GM12864 (cell line): ENCODE measurements around the gene NDUFS1.

Experiments used
- DNase-seq: peaks from one replicate; pipeline ENCODE4 v3.0.0-alpha.2; 2011; ENCODE audit warnings: low read depth
- H3K4me3 ChIP-seq: 2 replicates; pipeline ENCODE4 v1.5.1; 2011; ENCODE audit warnings: mild to moderate bottlenecking, low read depth, low read length, control low read depth
- CTCF ChIP-seq: IDR thresholded peaks from 2 replicates; pipeline ENCODE4 v1.5.1; 2011; ENCODE audit warnings: low read depth, mild to moderate bottlenecking, moderate library complexity, low read length, control low read depth, inconsistent platforms; ENCODE audit errors: missing control alignments

Gene NDUFS1

GRCh38 chr2:206098471-206098870 is 60.8 kb downstream of the NDUFS1 start:
- TF ChIP-seq CTCF = no peak
- no peak for DNase-seq
- no peak overlapping the region for H3K4me3 ChIP-seq

GRCh38 chr2:206096876-206097275 is 62.4 kb downstream of the NDUFS1 start:
- no peak overlapping the region for H3K4me3 ChIP-seq
- no peak for TF ChIP-seq CTCF

GRCh38 chr2:206095536-206096332 is 63.5 kb downstream of the NDUFS1 start:
- no peak for TF ChIP-seq CTCF
- no peak overlapping the region for H3K4me3 ChIP-seq
- no peak for DNase-seq

More at GRCh38 chr2:206096876-206097275, 62.4 kb downstream of the NDUFS1 start:
- DNase-seq = no peak

- no peak for DNase-seq
- H3K4me3 ChIP-seq = no peak overlapping the region
- no peak for TF ChIP-seq CTCF
Observed at GRCh38 chr2:206092297-206092696, 66.9 kb downstream of the NDUFS1 start.

GRCh38 chr2:206088248-206088647 is 71.0 kb downstream of the NDUFS1 start:
- no peak for DNase-seq
- no peak overlapping the region for H3K4me3 ChIP-seq
- TF ChIP-seq CTCF = no peak

- peak overlapping the region; percentile 78 for H3K4me3 ChIP-seq
- no peak for DNase-seq
- no peak for TF ChIP-seq CTCF
Observed at GRCh38 chr2:206086716-206087350, 72.4 kb downstream of the NDUFS1 start.
